Astrocyte of the spinal cord (primary cell): Measurements from ENCODE around the gene BTBD9.

ENCODE experiments used
- DNase-seq: peaks from one replicate; pipeline ENCODE4 v3.0.0; 2011; ENCODE audit warnings: low read depth, low spot score
- H3K4me3 ChIP-seq: 2 replicates; pipeline ENCODE4 v1.5.1; 2011; ENCODE audit warnings: low read depth, mild to moderate bottlenecking, low read length, moderate library complexity
- in situ Hi-C: cut with HindIII; loops from 2 replicates; pipeline ENCODE4 v1.10.0; 2017; ENCODE audit warnings: low sequenced_read_pairs
- TF ChIP-seq, protein P1 (sequence below): IDR thresholded peaks from 2 replicates; pipeline ENCODE4 v1.5.1; 2012; ENCODE audit warnings: low read depth, mild to moderate bottlenecking, low read length, inconsistent platforms

Gene BTBD9

DNA sequence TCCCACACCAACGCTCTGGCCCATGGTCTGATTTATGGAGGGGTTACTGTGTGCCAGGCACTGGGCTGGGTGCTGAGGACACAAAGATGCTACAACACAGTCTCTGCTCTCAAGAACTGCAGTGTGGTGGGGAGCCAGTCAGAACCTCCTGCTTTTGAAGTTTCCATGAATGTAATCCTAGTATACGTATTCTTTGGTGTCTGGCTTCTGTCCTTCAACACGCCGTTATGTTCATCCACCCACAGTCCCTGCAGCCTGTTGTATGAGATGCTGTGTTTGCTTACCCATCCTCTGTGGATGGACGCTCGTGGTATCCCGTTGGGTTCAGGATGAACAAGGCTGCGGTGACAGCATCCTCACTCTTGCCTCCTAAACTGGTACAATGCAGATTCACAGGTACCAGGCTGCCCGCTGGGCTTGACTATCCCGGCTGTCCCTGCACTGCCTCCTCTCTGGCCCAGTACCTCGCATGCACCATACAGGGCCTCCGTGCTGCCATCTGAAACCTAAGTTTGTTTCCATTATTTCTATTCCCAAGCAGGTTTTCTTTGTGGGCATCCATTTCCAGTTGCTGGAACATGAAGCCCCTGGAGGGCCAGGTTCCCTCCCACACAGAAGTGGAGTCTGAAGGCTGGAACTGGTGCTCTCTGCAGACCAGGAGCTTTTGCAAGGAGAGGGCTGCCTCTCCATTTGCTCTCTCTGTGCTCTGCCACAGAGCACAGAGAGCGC, 455.7 kb downstream of the BTBD9 start:
- TF ChIP-seq, protein P1, sequence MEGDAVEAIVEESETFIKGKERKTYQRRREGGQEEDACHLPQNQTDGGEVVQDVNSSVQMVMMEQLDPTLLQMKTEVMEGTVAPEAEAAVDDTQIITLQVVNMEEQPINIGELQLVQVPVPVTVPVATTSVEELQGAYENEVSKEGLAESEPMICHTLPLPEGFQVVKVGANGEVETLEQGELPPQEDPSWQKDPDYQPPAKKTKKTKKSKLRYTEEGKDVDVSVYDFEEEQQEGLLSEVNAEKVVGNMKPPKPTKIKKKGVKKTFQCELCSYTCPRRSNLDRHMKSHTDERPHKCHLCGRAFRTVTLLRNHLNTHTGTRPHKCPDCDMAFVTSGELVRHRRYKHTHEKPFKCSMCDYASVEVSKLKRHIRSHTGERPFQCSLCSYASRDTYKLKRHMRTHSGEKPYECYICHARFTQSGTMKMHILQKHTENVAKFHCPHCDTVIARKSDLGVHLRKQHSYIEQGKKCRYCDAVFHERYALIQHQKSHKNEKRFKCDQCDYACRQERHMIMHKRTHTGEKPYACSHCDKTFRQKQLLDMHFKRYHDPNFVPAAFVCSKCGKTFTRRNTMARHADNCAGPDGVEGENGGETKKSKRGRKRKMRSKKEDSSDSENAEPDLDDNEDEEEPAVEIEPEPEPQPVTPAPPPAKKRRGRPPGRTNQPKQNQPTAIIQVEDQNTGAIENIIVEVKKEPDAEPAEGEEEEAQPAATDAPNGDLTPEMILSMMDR, result no peak
- in situ Hi-C loops, result no loop called here
- DNase-seq, result no peak
- no peak overlapping the region for H3K4me3 ChIP-seq

DNA sequence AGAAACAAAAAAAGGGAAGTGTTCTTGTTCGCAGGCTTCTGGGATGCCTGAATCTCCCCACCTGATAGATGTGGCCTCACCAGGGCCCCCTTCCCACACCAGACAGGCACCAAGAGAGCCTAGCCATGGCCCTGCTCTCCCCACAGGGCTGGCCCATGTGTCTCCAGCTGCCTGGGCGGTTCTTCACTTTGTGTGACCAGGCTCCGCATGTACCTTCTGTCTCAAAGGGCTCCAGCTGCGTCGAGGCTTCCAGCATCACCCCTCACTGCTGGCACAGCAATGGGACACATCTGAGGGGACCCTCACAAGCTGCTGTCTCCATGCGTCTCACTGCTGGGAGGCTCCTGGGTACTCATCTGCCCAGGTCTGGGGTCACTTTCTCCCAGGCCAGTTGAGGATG, 457.3 kb downstream of the BTBD9 start:
- in situ Hi-C loops, result no loop called here
- DNase-seq, result no peak

DNA sequence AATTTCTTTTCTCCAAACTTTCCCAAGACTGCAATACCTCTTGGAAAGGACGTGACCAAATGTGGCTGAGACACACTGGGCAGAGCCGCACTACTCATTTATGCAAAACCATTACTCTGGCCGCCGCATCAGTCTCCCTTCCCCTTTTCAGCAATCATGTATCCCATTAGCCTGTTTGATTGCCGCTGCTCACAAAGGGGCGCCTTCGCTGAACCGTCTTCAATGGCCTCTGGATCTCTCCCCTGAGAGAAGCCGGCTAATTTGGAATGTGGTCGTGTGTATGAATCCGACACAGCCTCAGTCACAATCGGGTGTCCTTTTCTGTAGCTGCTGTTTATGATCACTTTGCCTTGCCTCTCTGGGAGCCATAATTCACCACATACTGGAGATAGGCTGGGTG, 459.1 kb downstream of the BTBD9 start:
- in situ Hi-C loops, result no loop called here
- H3K4me3 ChIP-seq, result no peak overlapping the region
- DNase-seq, result no peak
- TF ChIP-seq, protein P1, result no peak

More for the DNA sequence above, 457.3 kb downstream of the BTBD9 start:
- TF ChIP-seq, protein P1, result no peak
- H3K4me3 ChIP-seq, result no peak overlapping the region

DNA sequence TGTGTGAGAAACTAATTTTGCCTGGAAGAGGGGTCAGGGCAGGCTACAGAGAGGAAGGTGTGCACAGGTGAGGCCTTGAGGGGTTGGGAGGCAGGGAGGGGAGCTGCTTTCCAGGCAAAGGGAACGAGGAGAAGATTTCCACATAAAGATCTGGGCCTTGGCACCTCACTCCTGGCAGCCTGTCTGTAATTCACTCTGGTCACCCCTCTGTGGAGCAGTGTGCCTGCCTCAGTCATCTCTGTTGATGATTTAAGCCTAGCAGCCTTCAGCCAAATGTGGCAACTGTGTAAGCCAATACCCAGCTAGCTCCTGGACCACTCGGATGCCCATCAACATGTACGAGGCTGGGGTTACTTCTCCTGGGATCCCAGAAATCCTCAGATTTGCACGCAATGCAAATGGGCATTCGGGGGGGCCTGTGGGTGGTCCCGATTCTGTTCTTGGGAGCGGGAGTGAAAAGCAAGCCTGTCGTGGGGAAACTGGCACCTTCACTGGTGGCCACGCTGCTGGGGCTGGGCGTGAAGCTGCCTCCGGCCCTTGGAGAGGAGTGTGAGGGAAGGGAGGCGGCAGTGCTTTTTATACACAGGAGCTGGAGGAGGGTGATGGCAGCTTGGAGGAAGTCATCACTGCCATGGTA, 459.8 kb downstream of the BTBD9 start:
- no peak for DNase-seq
- TF ChIP-seq, protein P1, result no peak
- H3K4me3 ChIP-seq, result no peak overlapping the region
- in situ Hi-C loops, result no loop called here

DNA sequence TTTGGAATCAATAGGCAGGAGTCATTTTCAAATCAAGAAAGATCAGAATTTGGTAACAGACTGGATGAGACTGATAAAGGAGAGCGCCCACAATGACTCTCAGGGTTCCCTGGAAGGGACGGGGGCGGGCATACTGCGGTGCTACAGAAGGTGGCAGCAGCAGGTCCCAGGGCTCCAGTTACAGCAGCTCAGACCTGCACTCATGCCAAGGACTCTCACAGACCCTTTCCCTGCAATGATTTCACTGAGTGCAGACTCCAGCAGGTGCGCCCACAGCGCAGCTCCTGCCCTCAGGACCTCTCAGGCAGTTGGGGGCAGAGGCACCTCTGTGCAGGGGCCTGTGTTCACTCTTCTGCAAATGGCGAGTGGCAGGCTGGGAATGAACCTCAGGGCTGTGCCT, 460.4 kb downstream of the BTBD9 start:
- in situ Hi-C loops, result no loop called here
- TF ChIP-seq, protein P1, result no peak
- H3K4me3 ChIP-seq, result no peak overlapping the region
- no peak for DNase-seq

DNA sequence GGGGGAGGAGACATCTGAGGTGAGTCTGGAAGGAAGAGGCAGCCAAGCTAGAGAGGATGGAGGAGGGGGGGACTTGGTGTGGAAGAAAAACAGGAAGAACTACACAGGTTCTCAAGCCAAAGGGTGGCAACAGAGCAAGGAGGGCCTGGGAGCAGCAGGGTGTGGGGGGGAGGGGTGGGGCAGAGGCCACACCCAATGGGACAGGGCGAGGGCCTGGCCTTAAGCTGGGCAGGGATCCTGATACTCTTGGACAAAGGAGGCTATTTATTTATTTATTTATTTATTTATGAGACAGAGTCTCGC, 461.2 kb downstream of the BTBD9 start:
- TF ChIP-seq, protein P1, result no peak
- in situ Hi-C loops, result no loop called here
- H3K4me3 ChIP-seq, result no peak overlapping the region
- DNase-seq, result no peak
